MCF 10A (cell line): ENCODE measurements around the gene FABP3. TPM values are rescaled to one million over a fixed set of nuclear protein-coding genes. Genes with fewer than 3 reads are reported as not detected.

Experiments used
- BruUV-seq: library from RNA; stranded (reverse); fragments of 400-500 nt; replicated peaks from 2 replicates; lab custom pipeline; 2021; lab: Mats Ljungman, UMichigan
- CTCF ChIA-PET: fragments of 300-600 bp; sonication (Branson Sonifier 250); formaldehyde crosslinking; extraction: SDS; loops from one replicate; lab custom pipeline; 2021; ENCODE audit warnings: antibody characterized with exemption, inconsistent platforms; lab: Yijun Ruan, JAX
- POLR2A ChIA-PET: fragments of 300-600, 350-650 bp; sonication (Branson Sonifier 250); formaldehyde crosslinking; extraction: SDS; loops from one replicate; lab custom pipeline; 2020; ENCODE audit warnings: antibody characterized with exemption, inconsistent platforms; lab: Yijun Ruan, JAX
- DNase-seq: peaks from one replicate; pipeline ENCODE4 v3.0.0-alpha.2; 2018; ENCODE audit not compliant: unreplicated experiment
- H3K27ac Mint-ChIP-seq: one replicate; pipeline ENCODE4 v1.8.0; 2022; ENCODE audit warnings: mild to moderate bottlenecking, low read depth, mixed read lengths; ENCODE audit not compliant: unreplicated experiment
- H3K27me3 Mint-ChIP-seq: one replicate; pipeline ENCODE4 v1.8.0; 2022; ENCODE audit warnings: mixed read lengths; ENCODE audit not compliant: insufficient read depth, unreplicated experiment
- H3K36me3 Mint-ChIP-seq: one replicate; pipeline ENCODE4 v1.8.0; 2022; ENCODE audit warnings: mild to moderate bottlenecking, moderate library complexity, mixed read lengths; ENCODE audit not compliant: insufficient read depth, unreplicated experiment
- H3K4me1 Mint-ChIP-seq: one replicate; pipeline ENCODE4 v1.8.0; 2022; ENCODE audit warnings: mixed read lengths; ENCODE audit not compliant: insufficient read depth, unreplicated experiment
- H3K4me3 Mint-ChIP-seq: one replicate; pipeline ENCODE4 v1.8.0; 2022; ENCODE audit warnings: mild to moderate bottlenecking, moderate library complexity, mixed read lengths; ENCODE audit not compliant: unreplicated experiment
- H3K9me3 Mint-ChIP-seq: one replicate; pipeline ENCODE4 v1.8.0; 2022; ENCODE audit warnings: mixed read lengths; ENCODE audit not compliant: unreplicated experiment
- intact Hi-C: fragments of 100-400 bp; cut with micrococcal nuclease; formaldehyde crosslinking; loops from 2 replicates; pipeline ENCODE4 v1.14.1; 2022
- total RNA-seq: library from RNA; stranded (reverse); gene quantifications from 2 replicates; pipeline ENCODE4 v1.2.3, GENCODE V29; 2022
- TF ChIP-seq, protein P1 (sequence below): fragments of 200-600 bp; IDR thresholded peaks from one replicate; pipeline ENCODE4 v1.8.0; 2022; ENCODE audit warnings: antibody characterized with exemption, mild to moderate bottlenecking; ENCODE audit not compliant: unreplicated experiment

FABP3 gene
- total RNA-seq, 1 experiment from 2014 or later, result not detected

DNA sequence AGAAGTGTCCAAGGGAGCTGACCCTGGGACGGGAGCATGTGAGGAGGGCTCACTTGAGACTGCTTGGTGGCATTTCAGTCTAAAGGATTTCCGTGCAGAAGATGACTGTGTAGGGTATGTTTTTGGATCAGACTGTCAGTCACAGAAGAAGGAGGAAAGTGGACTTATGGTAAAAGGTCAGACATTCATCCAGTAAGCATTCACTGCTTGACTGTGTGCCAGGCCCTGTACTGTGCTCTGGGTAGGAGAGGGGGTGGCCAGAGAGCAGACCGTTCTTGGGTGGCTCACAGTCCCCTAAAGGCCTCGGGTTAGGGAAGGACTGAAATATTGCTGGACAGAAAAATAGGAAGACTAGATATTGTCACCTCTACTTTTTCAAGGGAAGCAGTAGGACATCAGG, 38.0 kb upstream of the FABP3 start:
- peaks cover 23% of the 10 kb centered on the region for H3K4me1 Mint-ChIP-seq
- ChIA-PET POLR2A (interaction anchor here (0.5 kb wide), 1 partner anchor 163 kb away, joined by 3 read pairs; no protein-coding TSS in a partner anchor), CTCF (interaction anchor here (0.5 to 6.3 kb wide), 4 partner anchors 11 to 344 kb away, joined by 3 to 48 read pairs (median 16); no protein-coding TSS in a partner anchor)
- H3K36me3 Mint-ChIP-seq, result peaks cover 6% of the 10 kb centered on the region
- intact Hi-C loops, result no loop called here
- no peak for DNase-seq
- H3K27ac Mint-ChIP-seq, result no peak overlapping the region
- H3K27me3 Mint-ChIP-seq, result no peaks in the 10 kb centered on the region
- peak overlapping the region; percentile 6 for H3K4me3 Mint-ChIP-seq
- H3K9me3 Mint-ChIP-seq, result no peaks in the 10 kb centered on the region
- no TSS peak for BruUV-seq
- TF ChIP-seq, protein P1, sequence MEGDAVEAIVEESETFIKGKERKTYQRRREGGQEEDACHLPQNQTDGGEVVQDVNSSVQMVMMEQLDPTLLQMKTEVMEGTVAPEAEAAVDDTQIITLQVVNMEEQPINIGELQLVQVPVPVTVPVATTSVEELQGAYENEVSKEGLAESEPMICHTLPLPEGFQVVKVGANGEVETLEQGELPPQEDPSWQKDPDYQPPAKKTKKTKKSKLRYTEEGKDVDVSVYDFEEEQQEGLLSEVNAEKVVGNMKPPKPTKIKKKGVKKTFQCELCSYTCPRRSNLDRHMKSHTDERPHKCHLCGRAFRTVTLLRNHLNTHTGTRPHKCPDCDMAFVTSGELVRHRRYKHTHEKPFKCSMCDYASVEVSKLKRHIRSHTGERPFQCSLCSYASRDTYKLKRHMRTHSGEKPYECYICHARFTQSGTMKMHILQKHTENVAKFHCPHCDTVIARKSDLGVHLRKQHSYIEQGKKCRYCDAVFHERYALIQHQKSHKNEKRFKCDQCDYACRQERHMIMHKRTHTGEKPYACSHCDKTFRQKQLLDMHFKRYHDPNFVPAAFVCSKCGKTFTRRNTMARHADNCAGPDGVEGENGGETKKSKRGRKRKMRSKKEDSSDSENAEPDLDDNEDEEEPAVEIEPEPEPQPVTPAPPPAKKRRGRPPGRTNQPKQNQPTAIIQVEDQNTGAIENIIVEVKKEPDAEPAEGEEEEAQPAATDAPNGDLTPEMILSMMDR, result no peak

- intact Hi-C loops, result no loop called here
- Mint-ChIP-seq H3K36me3 (peaks cover 6% of the 10 kb centered on the region), H3K4me3 (peak overlapping the region; percentile 6), H3K9me3 (no peaks in the 10 kb centered on the region), H3K4me1 (peaks cover 16% of the 10 kb centered on the region), H3K27me3 (no peaks in the 10 kb centered on the region), H3K27ac (no peak overlapping the region)
- CTCF ChIA-PET, result interaction anchor here (1.2 to 6.3 kb wide), 4 partner anchors 12 to 139 kb away, joined by 5 to 48 read pairs (median 17); no protein-coding TSS in a partner anchor
- TF ChIP-seq, protein P1, result no peak
- POLR2A ChIA-PET, result interaction anchor here (0.5 kb wide), 1 partner anchor 164 kb away, joined by 3 read pairs; no protein-coding TSS in a partner anchor
- no peak for DNase-seq
- BruUV-seq, result no TSS peak
These were observed 37.3 kb upstream of the FABP3 start for GRCh38 chr1:31409946-31410858.

GRCh38 chr1:31408788-31409318, 36.0 kb upstream of the FABP3 start:
- no peaks in the 10 kb centered on the region for H3K9me3 Mint-ChIP-seq
- TF ChIP-seq, protein P1, result no peak
- BruUV-seq, result no TSS peak
- peaks cover 6% of the 10 kb centered on the region for H3K36me3 Mint-ChIP-seq
- intact Hi-C loops, result no loop called here
- no peak overlapping the region for H3K27ac Mint-ChIP-seq
- POLR2A ChIA-PET, result no interaction called here
- no peak for DNase-seq
- CTCF ChIA-PET, result interaction anchor here (4.2 to 6.3 kb wide), 2 partner anchors 13 kb away, joined by 28 to 48 read pairs; no protein-coding TSS in a partner anchor
- no peak overlapping the region for H3K4me3 Mint-ChIP-seq
- H3K27me3 Mint-ChIP-seq, result no peaks in the 10 kb centered on the region
- H3K4me1 Mint-ChIP-seq, result peaks cover 5% of the 10 kb centered on the region
